Measurements from ENCODE around the gene KIF21A. TPM values are rescaled to one million over a fixed set of nuclear protein-coding genes. Genes with fewer than 3 reads are reported as not detected.

The KIF21A gene
- total RNA-seq, 3 donors from 2014 or later (not counting 1 experiment from before 2014, with no cell fraction given): 11.5 to 31.6 (median 18.0) TPM

GRCh38 chr12:39355841-39356240, 87.1 kb downstream of the KIF21A start:
- Mint-ChIP-seq H3K4me3 (no peak overlapping the region), H3K4me1 (no peaks in the 10 kb centered on the region), H3K36me3 (peaks cover 7% of the 10 kb centered on the region), H3K27me3 (ENCODE audit: low read depth in 2 of 2) (no peaks in the 10 kb centered on the region), H3K27ac (no peak overlapping the region), H3K9me3 (no peaks in the 10 kb centered on the region)
- intact Hi-C loops (cut with micrococcal nuclease): no loop called here
- Histone ChIP-seq H3K9me3 (ENCODE audit: control insufficient read depth, insufficient read depth, low read length) (no peaks in the 10 kb centered on the region), H3K36me3 (ENCODE audit: control insufficient read depth, insufficient read depth, low read length) (peaks cover 2% of the 10 kb centered on the region), H3K4me1 (ENCODE audit: control insufficient read depth, insufficient read depth, low read length) (no peaks in the 10 kb centered on the region), H3K4me3 (ENCODE audit: low read length) (no peak overlapping the region), H3K27me3 (ENCODE audit: control insufficient read depth, insufficient read depth, low read length) (no peaks in the 10 kb centered on the region), H3K27ac (ENCODE audit: low read length) (no peak overlapping the region)
- TF ChIP-seq CTCF (IDR thresholded peaks at IDR 0.05): no peak
- DNase-seq (no peak), ATAC-seq (no peak)
- 74% methylated on average over 3 of the region's 3 CpGs for WGBS (ENCODE audit: insufficient coverage)

GRCh38 chr12:39354955-39355354, 88.0 kb downstream of the KIF21A start:
- ATAC-seq (no peak), DNase-seq (no peak)
- peaks cover 7% of the 10 kb centered on the region for H3K36me3 Mint-ChIP-seq
- H3K27ac ChIP-seq (ENCODE audit: low read length): no peak overlapping the region
- no peak for TF ChIP-seq CTCF (IDR thresholded peaks at IDR 0.05)
- H3K4me3 ChIP-seq (ENCODE audit: low read length): no peak overlapping the region
- no peaks in the 10 kb centered on the region for H3K9me3 Mint-ChIP-seq
- H3K36me3 ChIP-seq (ENCODE audit: control insufficient read depth, insufficient read depth, low read length): peaks cover 2% of the 10 kb centered on the region
- no peaks in the 10 kb centered on the region for H3K4me1 Mint-ChIP-seq
- intact Hi-C loops (cut with micrococcal nuclease): no loop called here
- H3K27me3 Mint-ChIP-seq (ENCODE audit: low read depth in 2 of 2): no peaks in the 10 kb centered on the region
- no peaks in the 10 kb centered on the region for H3K27me3 ChIP-seq (ENCODE audit: control insufficient read depth, insufficient read depth, low read length)
- no peaks in the 10 kb centered on the region for H3K4me1 ChIP-seq (ENCODE audit: control insufficient read depth, insufficient read depth, low read length)
- no peak overlapping the region for H3K27ac Mint-ChIP-seq
- H3K4me3 Mint-ChIP-seq: no peak overlapping the region
- no peaks in the 10 kb centered on the region for H3K9me3 ChIP-seq (ENCODE audit: control insufficient read depth, insufficient read depth, low read length)

GRCh38 chr12:39352471-39353017, 90.4 kb downstream of the KIF21A start:
- Mint-ChIP-seq H3K36me3 (peaks cover 7% of the 10 kb centered on the region), H3K27me3 (ENCODE audit: low read depth in 2 of 2) (no peaks in the 10 kb centered on the region), H3K4me1 (no peaks in the 10 kb centered on the region), H3K27ac (no peak overlapping the region), H3K9me3 (no peaks in the 10 kb centered on the region), H3K4me3 (no peak overlapping the region)
- Histone ChIP-seq H3K36me3 (ENCODE audit: control insufficient read depth, insufficient read depth, low read length) (peaks cover 2% of the 10 kb centered on the region), H3K4me1 (ENCODE audit: control insufficient read depth, insufficient read depth, low read length) (no peaks in the 10 kb centered on the region), H3K9me3 (ENCODE audit: control insufficient read depth, insufficient read depth, low read length) (no peaks in the 10 kb centered on the region), H3K27me3 (ENCODE audit: control insufficient read depth, insufficient read depth, low read length) (no peaks in the 10 kb centered on the region), H3K4me3 (ENCODE audit: low read length) (no peak overlapping the region), H3K27ac (ENCODE audit: low read length) (no peak overlapping the region)
- no peak for DNase-seq
- intact Hi-C loops (cut with micrococcal nuclease): no loop called here
- no peak for ATAC-seq
- TF ChIP-seq CTCF (IDR thresholded peaks at IDR 0.05): no peak
- WGBS (ENCODE audit: insufficient coverage): 100% methylated on average over 3 of the region's 3 CpGs

- H3K4me3 Mint-ChIP-seq: no peak overlapping the region
Observed at GRCh38 chr12:39351153-39351552, 91.8 kb downstream of the KIF21A start.

More at GRCh38 chr12:39351153-39351552, 91.8 kb downstream of the KIF21A start:
- TF ChIP-seq CTCF (IDR thresholded peaks at IDR 0.05): no peak
- Histone ChIP-seq H3K4me1 (ENCODE audit: control insufficient read depth, insufficient read depth, low read length) (no peaks in the 10 kb centered on the region), H3K4me3 (ENCODE audit: low read length) (no peak overlapping the region), H3K27me3 (ENCODE audit: control insufficient read depth, insufficient read depth, low read length) (no peaks in the 10 kb centered on the region), H3K36me3 (ENCODE audit: control insufficient read depth, insufficient read depth, low read length) (peaks cover 2% of the 10 kb centered on the region), H3K9me3 (ENCODE audit: control insufficient read depth, insufficient read depth, low read length) (no peaks in the 10 kb centered on the region), H3K27ac (ENCODE audit: low read length) (no peak overlapping the region)
- DNase-seq: no peak
- intact Hi-C loops (cut with micrococcal nuclease): no loop called here
- ATAC-seq: no peak
- Mint-ChIP-seq H3K9me3 (no peaks in the 10 kb centered on the region), H3K27me3 (ENCODE audit: low read depth in 2 of 2) (no peaks in the 10 kb centered on the region), H3K4me1 (no peaks in the 10 kb centered on the region), H3K36me3 (peaks cover 7% of the 10 kb centered on the region), H3K27ac (no peak overlapping the region)
